K562 (cell line): ENCODE data around the gene CD164L2.

Experiments used
- SMAD1 ChIP-seq: fragments of 150-350 bp; IDR thresholded peaks from 2 replicates; pipeline ENCODE4 v1.6.1; 2014; ENCODE audit warnings: low read length, low read depth; ENCODE audit not compliant: partially characterized antibody
- YBX1 ChIP-seq: fragments of 450-650 bp; IDR thresholded peaks from 2 replicates; pipeline ENCODE4 v1.7.1; 2016; ENCODE audit warnings: mild to moderate bottlenecking

DNA sequence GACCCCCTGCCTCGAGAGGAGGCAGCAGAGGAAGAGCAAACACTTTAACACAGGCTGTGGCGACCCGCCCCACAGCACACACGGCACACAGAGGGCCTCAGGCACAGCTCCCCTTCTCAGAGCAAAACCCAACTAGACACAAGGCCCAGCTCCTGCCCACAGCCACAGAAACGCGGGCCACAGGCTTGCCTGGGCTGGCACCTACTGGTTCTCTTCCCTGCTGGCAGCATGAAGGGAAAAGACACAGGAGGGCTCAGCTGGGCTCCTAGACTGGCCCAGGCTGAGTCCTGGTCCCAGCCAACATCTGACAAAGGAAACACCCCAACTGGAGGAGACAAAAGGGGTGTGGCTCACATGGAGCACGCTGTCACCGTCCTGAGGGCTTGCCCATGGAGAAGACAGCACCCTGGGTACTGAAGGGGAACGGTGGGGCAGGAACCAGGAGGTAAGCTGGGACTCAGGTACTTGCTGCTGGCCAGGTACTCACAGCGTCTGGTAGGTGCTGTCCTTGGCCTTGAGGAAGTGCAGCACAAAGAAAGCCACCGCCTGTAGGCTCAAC, 3.5 kb downstream of the CD164L2 start:
- no peak for TF ChIP-seq SMAD1
- no peak for TF ChIP-seq YBX1
